ENCODE data around the gene OR5H2.

- TF ChIP-seq CTCF (IDR thresholded peaks at IDR 0.05; ENCODE audit: borderline replicate concordance, extremely low read depth, low read length, poor library complexity, severe bottlenecking) (no peak), EZH2 (IDR thresholded peaks at IDR 0.05; ENCODE audit: borderline replicate concordance, low read depth, low read length, severe bottlenecking) (no peak)
Measured at GRCh38 chr3:98322686-98323085, 40.4 kb downstream of the OR5H2 start.
